Astrocyte (in vitro differentiated cells and primary cell): Measurements from ENCODE around the gene MAN1B1. TPM values are rescaled to one million over a fixed set of nuclear protein-coding genes. Genes with fewer than 3 reads are reported as not detected.

ENCODE experiments used
- DNase-seq: peaks from one replicate; pipeline ENCODE4 v3.0.0-alpha.2; 2010; ENCODE audit warnings: low read depth
- FAIRE-seq: peaks from 2 replicates; lab custom pipeline; 2011; peaks lifted over from hg19 to GRCh38; lab: Jason Lieb, UNC
- H2AFZ ChIP-seq: 2 replicates; pipeline ENCODE4 v1.6.0; 2012; ENCODE audit warnings: low read depth, low read length, inconsistent platforms
- H3K27ac ChIP-seq: 2 replicates; pipeline ENCODE4 v1.5.1; 2011; ENCODE audit warnings: low read depth, low read length, inconsistent platforms
- H3K27me3 ChIP-seq: 2 replicates; pipeline ENCODE4 v1.6.0; 2011; ENCODE audit warnings: low read length, inconsistent platforms; ENCODE audit not compliant: insufficient read depth
- H3K36me3 ChIP-seq: 2 replicates; pipeline ENCODE4 v1.5.1; 2011; ENCODE audit warnings: low read length, inconsistent platforms; ENCODE audit not compliant: insufficient read depth
- H3K4me1 ChIP-seq: 2 replicates; pipeline ENCODE4 v1.5.1; 2011; ENCODE audit warnings: low read length, inconsistent platforms; ENCODE audit not compliant: insufficient read depth
- H3K4me2 ChIP-seq: 2 replicates; pipeline ENCODE4 v1.6.0; 2012; ENCODE audit warnings: low read length, inconsistent platforms
- H3K4me3 ChIP-seq: 2 replicates; pipeline ENCODE4 v1.5.1; 2011; ENCODE audit warnings: low read depth, mild to moderate bottlenecking, low read length, inconsistent platforms; ENCODE audit not compliant: insufficient read depth
- H3K79me2 ChIP-seq: 2 replicates; pipeline ENCODE4 v1.6.0; 2012; ENCODE audit warnings: mild to moderate bottlenecking, low read length, inconsistent platforms; ENCODE audit not compliant: insufficient read depth
- H3K9ac ChIP-seq: 2 replicates; pipeline ENCODE4 v1.6.0; 2012; ENCODE audit warnings: mild to moderate bottlenecking, low read length, inconsistent platforms
- H3K9me3 ChIP-seq: 2 replicates; pipeline ENCODE4 v1.5.1; 2012; ENCODE audit warnings: low read depth, mild to moderate bottlenecking, low read length, inconsistent platforms; ENCODE audit not compliant: insufficient read depth
- H4K20me1 ChIP-seq: 2 replicates; pipeline ENCODE4 v1.6.0; 2012; ENCODE audit warnings: low read length, inconsistent platforms; ENCODE audit not compliant: insufficient read depth
- H3K27ac Mint-ChIP-seq: one replicate; pipeline ENCODE4 v1.8.0; 2021; ENCODE audit warnings: mild to moderate bottlenecking, mixed read lengths; ENCODE audit not compliant: unreplicated experiment
- H3K27me3 Mint-ChIP-seq: one replicate; pipeline ENCODE4 v1.8.0; 2021; ENCODE audit warnings: low read depth, mixed read lengths; ENCODE audit not compliant: unreplicated experiment
- H3K36me3 Mint-ChIP-seq: one replicate; pipeline ENCODE4 v1.8.0; 2021; ENCODE audit warnings: low read depth, mixed read lengths; ENCODE audit not compliant: unreplicated experiment
- H3K4me1 Mint-ChIP-seq: one replicate; pipeline ENCODE4 v1.8.0; 2021; ENCODE audit warnings: low read depth, mixed read lengths; ENCODE audit not compliant: unreplicated experiment
- H3K4me3 Mint-ChIP-seq: one replicate; pipeline ENCODE4 v1.8.0; 2021; ENCODE audit warnings: mild to moderate bottlenecking, moderate library complexity, mixed read lengths; ENCODE audit not compliant: unreplicated experiment
- H3K9me3 Mint-ChIP-seq: one replicate; pipeline ENCODE4 v1.8.0; 2021; ENCODE audit warnings: mild to moderate bottlenecking, mixed read lengths; ENCODE audit not compliant: unreplicated experiment
- CTCF ChIP-seq: IDR thresholded peaks from 2 replicates; pipeline ENCODE4 v1.5.1; 2011; ENCODE audit warnings: low read depth, mild to moderate bottlenecking, inconsistent platforms, low read length, moderate library complexity; ENCODE audit not compliant: insufficient read depth
- EZH2 ChIP-seq: IDR thresholded peaks from 2 replicates; pipeline ENCODE4 v1.6.1; 2012; ENCODE audit warnings: mild to moderate bottlenecking, low read length, inconsistent platforms; ENCODE audit not compliant: insufficient read depth
- total RNA-seq: library from RNA; stranded (reverse); gene quantifications from 2 replicates; pipeline ENCODE4 v1.2.1, GENCODE V29; 2021

Gene MAN1B1
- total RNA-seq, 1 donor from 2014 or later = 69.2 TPM

GRCh38 chr9:137097761-137098462 lies 11.1 kb downstream of the MAN1B1 start:
- Histone ChIP-seq H3K4me3 (no peak overlapping the region), H3K36me3 (peaks cover 27% of the 10 kb centered on the region), H3K4me2 (no peak overlapping the region), H3K27ac (no peak overlapping the region), H3K4me1 (no peaks in the 10 kb centered on the region), H4K20me1 (peaks cover 16% of the 10 kb centered on the region), H3K9ac (no peak overlapping the region), H3K27me3 (no peaks in the 10 kb centered on the region), H3K9me3 (peaks cover 12% of the 10 kb centered on the region), H2AFZ (no peak overlapping the region), H3K79me2 (no peaks in the 10 kb centered on the region)
- Mint-ChIP-seq H3K36me3 (peaks cover 17% of the 10 kb centered on the region), H3K4me3 (no peak overlapping the region), H3K27me3 (no peaks in the 10 kb centered on the region), H3K27ac (no peak overlapping the region), H3K4me1 (no peaks in the 10 kb centered on the region), H3K9me3 (no peaks in the 10 kb centered on the region)
- no peak for FAIRE-seq
- TF ChIP-seq CTCF (no peak), EZH2 (no peak)
- no peak for DNase-seq

GRCh38 chr9:137099231-137099630 lies 12.4 kb downstream of the MAN1B1 start:
- Histone ChIP-seq H3K4me3 (no peak overlapping the region), H3K9me3 (peaks cover 19% of the 10 kb centered on the region), H4K20me1 (peaks cover 16% of the 10 kb centered on the region), H3K79me2 (no peaks in the 10 kb centered on the region), H3K36me3 (peaks cover 35% of the 10 kb centered on the region), H3K4me2 (no peak overlapping the region), H2AFZ (no peak overlapping the region), H3K4me1 (no peaks in the 10 kb centered on the region), H3K27me3 (no peaks in the 10 kb centered on the region), H3K27ac (no peak overlapping the region), H3K9ac (no peak overlapping the region)
- no peak overlapping the region for H3K4me3 Mint-ChIP-seq
- H3K36me3 Mint-ChIP-seq = peaks cover 24% of the 10 kb centered on the region
- no peak overlapping the region for H3K27ac Mint-ChIP-seq
- H3K9me3 Mint-ChIP-seq = no peaks in the 10 kb centered on the region
- DNase-seq (no peak), FAIRE-seq (no peak)
- H3K4me1 Mint-ChIP-seq = no peaks in the 10 kb centered on the region
- TF ChIP-seq CTCF (no peak), EZH2 (no peak)
- no peaks in the 10 kb centered on the region for H3K27me3 Mint-ChIP-seq

- H3K4me3 Mint-ChIP-seq = no peak overlapping the region
- peaks cover 29% of the 10 kb centered on the region for H3K36me3 ChIP-seq
- no peaks in the 10 kb centered on the region for H3K9me3 Mint-ChIP-seq
- H3K4me2 ChIP-seq = no peak overlapping the region
- no peak overlapping the region for H3K27ac ChIP-seq
- H3K27me3 ChIP-seq = no peaks in the 10 kb centered on the region
- H3K4me3 ChIP-seq = no peak overlapping the region
- TF ChIP-seq EZH2 (no peak), CTCF (no peak)
- FAIRE-seq (no peak), DNase-seq (no peak)
- no peaks in the 10 kb centered on the region for H3K4me1 ChIP-seq
- no peaks in the 10 kb centered on the region for H3K79me2 ChIP-seq
- peaks cover 17% of the 10 kb centered on the region for H3K36me3 Mint-ChIP-seq
- no peaks in the 10 kb centered on the region for H3K27me3 Mint-ChIP-seq
- H2AFZ ChIP-seq = no peak overlapping the region
- H3K9ac ChIP-seq = no peak overlapping the region
- no peaks in the 10 kb centered on the region for H3K4me1 Mint-ChIP-seq
- no peak overlapping the region for H3K27ac Mint-ChIP-seq
- H4K20me1 ChIP-seq = peaks cover 10% of the 10 kb centered on the region
- peaks cover 19% of the 10 kb centered on the region for H3K9me3 ChIP-seq
Observed at GRCh38 chr9:137103206-137103999, 16.6 kb downstream of the MAN1B1 start.
